B cell (primary cell): ENCODE results near the gene C1R. TPM values are rescaled to one million over a fixed set of nuclear protein-coding genes. Genes with fewer than 3 reads are reported as not detected.

Experiments used
- ATAC-seq: fragments of 200-7000 bp; cut with Tn5 transposase; one replicate; pipeline ENCODE4 v1.10.0; 2021; ENCODE audit warnings: low read depth, mild to moderate bottlenecking, moderate number of reproducible peaks, moderate library complexity
- CTCF ChIA-PET: fragments of 350-600 bp; sonication (Branson Sonifier 250); formaldehyde crosslinking; loops from one replicate; lab custom pipeline; 2021; ENCODE audit warnings: antibody characterized with exemption, inconsistent platforms; lab: Charles Lee
- POLR2A ChIA-PET: fragments of 350-600 bp; sonication (Branson Sonifier 250); formaldehyde crosslinking; loops from one replicate; lab custom pipeline; 2021; ENCODE audit warnings: antibody characterized with exemption; lab: Charles Lee
- DNase-seq: peaks from one replicate; pipeline ENCODE4 v3.0.0; 2013
- H2AFZ ChIP-seq: 2 replicates; pipeline ENCODE4 v1.6.1; 2012; ENCODE audit warnings: mild to moderate bottlenecking, low read depth, low read length; ENCODE audit not compliant: insufficient read depth, poor library complexity, severe bottlenecking
- H3K27ac ChIP-seq, 2 donors: 1 replicate in 1 of 2; 2 replicates in 1 of 2; pipeline ENCODE4 v1.5.1; 2012 to 2013; ENCODE audit warnings: low read length in 2 of 2, mild to moderate bottlenecking in 2 of 2, moderate library complexity in 1 of 2
- H3K27me3 ChIP-seq, 4 experiments: fragments of 200-600 bp in 1 of 4; sonication (generic) in 1 of 4; replicated peaks in 1 of 4; 1 replicate in 2 of 4; 2 replicates in 2 of 4; pipeline versions ENCODE4 v1.6.1 to v1.7.0; 2013 to 2016; ENCODE audit warnings: low read length in 3 of 4, mild to moderate bottlenecking in 2 of 4, mixed read lengths in 1 of 4, moderate library complexity in 1 of 4; ENCODE audit not compliant: insufficient read depth in 4 of 4, control insufficient read depth in 3 of 4; ENCODE audit errors: control extremely low read depth in 1 of 4
- H3K36me3 ChIP-seq, 2 experiments: replicated peaks in 1 of 2; 1 replicate in 1 of 2; 2 replicates in 1 of 2; pipeline versions ENCODE4 v1.6.1 to v1.7.1; 2013; ENCODE audit warnings: low read length in 1 of 2; ENCODE audit not compliant: insufficient read depth in 2 of 2, control insufficient read depth in 1 of 2; ENCODE audit errors: control extremely low read depth in 1 of 2, extremely low read depth in 1 of 2
- H3K4me1 ChIP-seq, 2 donors: fragments of 200-600 bp in 1 of 2; sonication (generic) in 1 of 2; 1 replicate in 1 of 2; 2 replicates in 1 of 2; pipeline versions ENCODE4 v1.5.1 to v1.6.1; 2013 to 2017; ENCODE audit warnings: low read length in 2 of 2; ENCODE audit not compliant: control insufficient read depth in 2 of 2, insufficient read depth in 2 of 2
- H3K4me2 ChIP-seq: replicated peaks from 2 replicates; pipeline ENCODE3; 2012; ENCODE audit warnings: mild to moderate bottlenecking, low read depth, low read length; ENCODE audit not compliant: poor library complexity, severe bottlenecking
- H3K4me3 ChIP-seq, 5 experiments: fragments of 200-600 bp in 1 of 5; sonication (generic) in 1 of 5; 1 replicate in 3 of 5; 2 replicates in 2 of 5; pipeline versions ENCODE4 v1.5.1 to v1.7.0; 2011 to 2016; ENCODE audit warnings: low read length in 4 of 5, mild to moderate bottlenecking in 4 of 5, low read depth in 2 of 5, control low read depth in 1 of 5, moderate library complexity in 1 of 5; ENCODE audit not compliant: insufficient read depth in 1 of 5; ENCODE audit errors: control extremely low read depth in 1 of 5, extremely low read depth in 1 of 5
- H3K79me2 ChIP-seq: fragments of 200-600 bp; sonication (generic); one replicate; pipeline ENCODE4 v1.6.0; 2016; ENCODE audit warnings: low read length; ENCODE audit not compliant: control insufficient read depth, insufficient read depth
- H3K9ac ChIP-seq: fragments of 200-600 bp; sonication (generic); 2 replicates; pipeline ENCODE4 v1.6.1; 2017; ENCODE audit warnings: mild to moderate bottlenecking, low read length, moderate library complexity
- H3K9me3 ChIP-seq, 3 donors: one replicate each; pipeline versions ENCODE4 v1.6.1 to v1.7.1; 2013; ENCODE audit warnings: low read length in 2 of 3; ENCODE audit not compliant: control insufficient read depth in 2 of 3, insufficient read depth in 1 of 3; ENCODE audit errors: control extremely low read depth in 1 of 3
- H4K20me1 ChIP-seq: 2 replicates; pipeline ENCODE4 v1.6.0; 2012; ENCODE audit warnings: mild to moderate bottlenecking, low read length; ENCODE audit not compliant: insufficient read depth, control insufficient read depth, poor library complexity, severe bottlenecking
- H3K27ac Mint-ChIP-seq: one replicate; pipeline ENCODE4 v1.8.0; 2021; ENCODE audit warnings: mixed read lengths
- H3K27me3 Mint-ChIP-seq: one replicate; pipeline ENCODE4 v1.8.0; 2021; ENCODE audit warnings: mixed read lengths
- H3K4me1 Mint-ChIP-seq: one replicate; pipeline ENCODE4 v1.8.0; 2021; ENCODE audit warnings: mixed read lengths
- H3K4me3 Mint-ChIP-seq: one replicate; pipeline ENCODE4 v1.8.0; 2021; ENCODE audit warnings: mixed read lengths
- H3K9me3 Mint-ChIP-seq: one replicate; pipeline ENCODE4 v1.8.0; 2022; ENCODE audit warnings: mixed read lengths; ENCODE audit not compliant: insufficient read depth
- EZH2 ChIP-seq: IDR thresholded peaks from 2 replicates; pipeline ENCODE4 v1.6.1; 2012; ENCODE audit warnings: borderline replicate concordance, low read depth, mild to moderate bottlenecking, moderate library complexity, low read length; ENCODE audit not compliant: insufficient read depth, poor library complexity, severe bottlenecking
- WGBS: methylation state at CpG from one replicate; pipeline ENCODE4 v1.1.5; 2013; ENCODE audit warnings: missing lambda C conversion rate; ENCODE audit not compliant: insufficient coverage; 5-methylcytosine and 5-hydroxymethylcytosine counted together
- intact Hi-C: fragments of 100-400 bp; cut with micrococcal nuclease; formaldehyde crosslinking; loops from one replicate; pipeline ENCODE4 v1.10.0; 2022
- polyA plus RNA-seq: library from polyadenylated mRNA; depleted of rRNA; stranded (reverse); fragments of >200 nt; gene quantifications from 2 replicates; pipeline ENCODE4 v1.2.3, GENCODE V29; 2012
- total RNA-seq, 2 donors: library from RNA; stranded (reverse); fragments of 120-200 nt in 1 of 2; gene quantifications; 1 replicate in 1 of 2; 2 replicates in 1 of 2; pipeline versions ENCODE4 v1.2.3 to v1.2.4, GENCODE V29; 2013 to 2022
- TF ChIP-seq, protein P1 (sequence below): fragments of 200-600 bp; IDR thresholded peaks from one replicate; pipeline ENCODE4 v1.8.0; 2022; ENCODE audit warnings: antibody characterized with exemption, mild to moderate bottlenecking

C1R gene
- total and polyA plus RNA-seq, 2 donors (not counting 1 experiment from before 2014, with no cell fraction given): 1.5 to 2.0 TPM

DNA sequence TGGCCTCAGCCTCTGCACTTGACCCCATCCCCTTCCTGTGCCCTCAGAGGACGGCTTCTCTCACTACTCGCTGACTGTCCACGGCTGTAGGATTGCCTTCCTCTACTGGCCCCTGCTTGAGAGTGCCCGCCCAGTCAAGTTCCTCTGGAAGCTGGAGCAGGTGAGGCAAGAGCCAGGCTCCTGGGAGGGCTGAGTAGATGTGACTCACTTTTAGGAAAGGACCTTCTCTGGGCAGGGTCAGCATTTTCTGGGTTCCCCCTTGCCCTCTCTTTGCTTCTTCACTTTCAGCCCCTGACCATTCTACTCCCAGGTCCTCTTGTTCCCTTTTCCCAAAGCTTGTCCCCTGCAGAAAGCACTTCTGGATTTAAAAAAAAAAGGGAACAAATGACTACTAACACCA lies 45.7 kb upstream of the C1R start:
- H3K9ac ChIP-seq: no peak overlapping the region
- ATAC-seq (no peak), DNase-seq (no peak)
- H3K4me1 ChIP-seq: no peaks in the 10 kb centered on the region
- H3K27ac ChIP-seq: no peak overlapping the region
- H3K36me3 ChIP-seq: peaks cover 0 to 30% of the 10 kb centered on the region in 2 experiments
- CTCF ChIA-PET: no interaction called here
- TF ChIP-seq EZH2: no peak
- TF ChIP-seq, protein P1, sequence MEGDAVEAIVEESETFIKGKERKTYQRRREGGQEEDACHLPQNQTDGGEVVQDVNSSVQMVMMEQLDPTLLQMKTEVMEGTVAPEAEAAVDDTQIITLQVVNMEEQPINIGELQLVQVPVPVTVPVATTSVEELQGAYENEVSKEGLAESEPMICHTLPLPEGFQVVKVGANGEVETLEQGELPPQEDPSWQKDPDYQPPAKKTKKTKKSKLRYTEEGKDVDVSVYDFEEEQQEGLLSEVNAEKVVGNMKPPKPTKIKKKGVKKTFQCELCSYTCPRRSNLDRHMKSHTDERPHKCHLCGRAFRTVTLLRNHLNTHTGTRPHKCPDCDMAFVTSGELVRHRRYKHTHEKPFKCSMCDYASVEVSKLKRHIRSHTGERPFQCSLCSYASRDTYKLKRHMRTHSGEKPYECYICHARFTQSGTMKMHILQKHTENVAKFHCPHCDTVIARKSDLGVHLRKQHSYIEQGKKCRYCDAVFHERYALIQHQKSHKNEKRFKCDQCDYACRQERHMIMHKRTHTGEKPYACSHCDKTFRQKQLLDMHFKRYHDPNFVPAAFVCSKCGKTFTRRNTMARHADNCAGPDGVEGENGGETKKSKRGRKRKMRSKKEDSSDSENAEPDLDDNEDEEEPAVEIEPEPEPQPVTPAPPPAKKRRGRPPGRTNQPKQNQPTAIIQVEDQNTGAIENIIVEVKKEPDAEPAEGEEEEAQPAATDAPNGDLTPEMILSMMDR: no peak
- no peak overlapping the region for H2AFZ ChIP-seq
- H3K4me2 ChIP-seq: no peak overlapping the region
- H3K79me2 ChIP-seq: no peaks in the 10 kb centered on the region
- Mint-ChIP-seq H3K9me3 (no peaks in the 10 kb centered on the region), H3K4me1 (peaks cover 2% of the 10 kb centered on the region), H3K27ac (no peak overlapping the region), H3K4me3 (no peak overlapping the region), H3K27me3 (no peaks in the 10 kb centered on the region)
- 100% methylated on average over 3 of the region's 4 CpGs for WGBS
- H3K9me3 ChIP-seq: no peaks in the 10 kb centered on the region
- intact Hi-C loops: no loop called here
- H3K4me3 ChIP-seq: no peak overlapping the region
- POLR2A ChIA-PET: no interaction called here
- H4K20me1 ChIP-seq: no peaks in the 10 kb centered on the region
- H3K27me3 ChIP-seq: no peaks in the 10 kb centered on the region

DNA sequence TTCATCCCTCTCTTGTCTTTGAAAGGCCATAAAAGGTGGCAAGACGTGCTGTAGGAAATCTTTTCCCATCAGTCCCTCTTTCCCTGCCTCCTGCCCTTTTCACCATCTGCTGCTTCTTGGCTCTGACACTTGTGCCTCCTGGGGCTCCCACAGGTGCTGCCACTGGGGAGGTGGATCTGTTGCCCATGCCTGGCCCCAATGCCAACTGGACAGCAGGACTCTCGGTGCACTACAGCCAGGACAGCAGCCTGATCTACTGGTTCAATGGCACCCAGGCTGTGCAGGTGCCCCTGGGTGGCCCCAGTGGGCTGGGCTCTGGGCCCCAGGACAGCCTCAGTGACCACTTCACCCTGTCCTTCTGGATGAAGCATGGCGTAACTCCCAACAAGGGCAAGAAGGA lies 44.4 kb upstream of the C1R start:
- H3K4me2 ChIP-seq: no peak overlapping the region
- H3K4me3 ChIP-seq: no peak overlapping the region
- H3K4me1 ChIP-seq: peaks cover 0 to 3% of the 10 kb centered on the region in 2 donors
- H4K20me1 ChIP-seq: no peaks in the 10 kb centered on the region
- peaks cover 0 to 30% of the 10 kb centered on the region in 2 experiments for H3K36me3 ChIP-seq
- H3K79me2 ChIP-seq: no peaks in the 10 kb centered on the region
- ATAC-seq: no peak
- H3K4me3 Mint-ChIP-seq: no peak overlapping the region
- peaks cover 11% of the 10 kb centered on the region for H3K4me1 Mint-ChIP-seq
- WGBS: 100% methylated on average over 3 of the region's 3 CpGs
- H3K27ac Mint-ChIP-seq: no peak overlapping the region
- no peaks in the 10 kb centered on the region for H3K27me3 ChIP-seq
- intact Hi-C loops: no loop called here
- POLR2A ChIA-PET: no interaction called here
- CTCF ChIA-PET: interaction anchor here (0.9 kb wide), 1 partner anchor 14 kb away, joined by 3 read pairs; no protein-coding TSS in a partner anchor
- TF ChIP-seq, protein P1: no peak
- no peak overlapping the region for H3K9ac ChIP-seq
- H3K9me3 Mint-ChIP-seq: no peaks in the 10 kb centered on the region
- H3K9me3 ChIP-seq: no peaks in the 10 kb centered on the region
- no peak overlapping the region for H2AFZ ChIP-seq
- no peaks in the 10 kb centered on the region for H3K27me3 Mint-ChIP-seq
- H3K27ac ChIP-seq: no peak overlapping the region
- DNase-seq: no peak
